GM21825 (cell line): ENCODE results near the gene MAT2B.

Source experiments
- ATAC-seq: cut with Tn5 transposase; IDR thresholded peaks from one replicate; pipeline ENCODE4 v1.9.1; 2021; ENCODE audit warnings: mild to moderate bottlenecking, moderate library complexity; ENCODE audit not compliant: unreplicated experiment

Gene MAT2B

GRCh38 chr5:163505368-163506094, at the start of gene MAT2B:
MAT2B (plus strand) TSS chr5:163505619; CDS start chr5:163505687, 68 bp downstream.
- ATAC-seq, result peak; percentile 88

- ATAC-seq, result no peak
Measured at GRCh38 chr5:163456029-163456589, 49.3 kb upstream of the MAT2B start.

GRCh38 chr5:163456840-163457239, 48.6 kb upstream of the MAT2B start:
- no peak for ATAC-seq

GRCh38 chr5:163458778-163459385, 46.5 kb upstream of the MAT2B start:
- ATAC-seq, result no peak

- peak; percentile 0 for ATAC-seq
Measured at GRCh38 chr5:163459462-163459818, 46.0 kb upstream of the MAT2B start.

GRCh38 chr5:163459819-163460561, 45.4 kb upstream of the MAT2B start, which contains the start of gene NUDCD2:
NUDCD2 (minus strand) TSS chr5:163460102; CDS start chr5:163460050, 52 bp downstream.
- peak; percentile 87 for ATAC-seq

- no peak for ATAC-seq
Measured at GRCh38 chr5:163460562-163461171, 44.8 kb upstream of the MAT2B start, which contains the start of gene HMMR. HMMR (plus strand) TSS chr5:163460632; CDS start chr5:163460693, 61 bp downstream.

- ATAC-seq, result no peak
Measured at GRCh38 chr5:163463063-163463435, 42.4 kb upstream of the MAT2B start.

- no peak for ATAC-seq
Measured at GRCh38 chr5:163467682-163468081, 37.7 kb upstream of the MAT2B start.

- no peak for ATAC-seq
Measured at GRCh38 chr5:163473635-163474243, 31.7 kb upstream of the MAT2B start.

- no peak for ATAC-seq
Measured at GRCh38 chr5:163475411-163475810, 30.0 kb upstream of the MAT2B start.

- ATAC-seq, result no peak
Measured at GRCh38 chr5:163478126-163478981, 27.1 kb upstream of the MAT2B start.

GRCh38 chr5:163478982-163479271, 26.5 kb upstream of the MAT2B start:
- no peak for ATAC-seq

- ATAC-seq, result no peak
Measured at GRCh38 chr5:163489055-163489744, 16.2 kb upstream of the MAT2B start.

- ATAC-seq, result no peak
Measured at GRCh38 chr5:163489745-163490075, 15.7 kb upstream of the MAT2B start.

GRCh38 chr5:163496286-163496685, 9.1 kb upstream of the MAT2B start:
- no peak for ATAC-seq

- no peak for ATAC-seq
Measured at GRCh38 chr5:163497315-163497714, 8.1 kb upstream of the MAT2B start.

GRCh38 chr5:163498886-163499285, 6.5 kb upstream of the MAT2B start:
- no peak for ATAC-seq

- ATAC-seq, result no peak
Measured at GRCh38 chr5:163502521-163502920, 2.9 kb upstream of the MAT2B start.
